ENCODE results near the gene TCP11L2.

Gene TCP11L2

GRCh38 chr12:106258226-106258625, 44.3 kb upstream of the TCP11L2 start:
- Histone ChIP-seq H3K27ac (ENCODE audit: poor library complexity, severe bottlenecking) (no peak overlapping the region), H3K9me3 (ENCODE audit: severe bottlenecking) (no peaks in the 10 kb centered on the region), H3K27me3 (ENCODE audit: insufficient read depth, poor library complexity, severe bottlenecking) (no peaks in the 10 kb centered on the region), H3K4me1 (ENCODE audit: insufficient read depth, poor library complexity, severe bottlenecking) (no peaks in the 10 kb centered on the region), H3K36me3 (ENCODE audit: low read depth) (no peaks in the 10 kb centered on the region), H3K4me3 (ENCODE audit: severe bottlenecking) (no peak overlapping the region)
- no peak for DNase-seq (ENCODE audit: low spot score)
- TF ChIP-seq CTCF (IDR thresholded peaks at IDR 0.05; ENCODE audit: poor library complexity, severe bottlenecking) = no peak
- no peak for ATAC-seq (ENCODE audit: low read depth)

DNA sequence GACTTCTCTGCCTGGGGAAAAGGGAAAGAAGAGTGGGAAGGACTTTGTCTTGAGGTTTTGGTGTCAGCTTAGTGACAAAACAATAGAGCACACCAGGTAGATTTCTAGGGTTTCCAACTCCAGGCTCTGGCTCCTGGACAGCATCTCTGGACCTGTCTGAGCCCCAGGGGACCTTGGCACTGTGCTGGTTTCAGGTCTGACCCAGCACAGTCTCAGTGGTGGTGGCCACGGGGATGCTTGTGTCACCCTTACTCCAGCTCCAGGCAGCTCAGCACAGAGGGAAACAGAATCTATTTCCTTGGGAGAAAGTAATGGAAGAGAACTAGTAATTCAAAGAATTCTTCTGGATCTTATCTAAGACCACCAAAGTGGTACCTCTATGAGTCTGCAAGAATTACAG, 43.6 kb upstream of the TCP11L2 start:
- H3K27me3 ChIP-seq (ENCODE audit: insufficient read depth, poor library complexity, severe bottlenecking) = no peaks in the 10 kb centered on the region
- no peak overlapping the region for H3K27ac ChIP-seq (ENCODE audit: poor library complexity, severe bottlenecking)
- no peaks in the 10 kb centered on the region for H3K4me1 ChIP-seq (ENCODE audit: insufficient read depth, poor library complexity, severe bottlenecking)
- TF ChIP-seq CTCF (IDR thresholded peaks at IDR 0.05; ENCODE audit: poor library complexity, severe bottlenecking) = no peak
- ATAC-seq (ENCODE audit: low read depth) (no peak), DNase-seq (ENCODE audit: low spot score) (no peak)
- H3K9me3 ChIP-seq (ENCODE audit: severe bottlenecking) = no peaks in the 10 kb centered on the region
- H3K4me3 ChIP-seq (ENCODE audit: severe bottlenecking) = no peak overlapping the region
- H3K36me3 ChIP-seq (ENCODE audit: low read depth) = no peaks in the 10 kb centered on the region

DNA sequence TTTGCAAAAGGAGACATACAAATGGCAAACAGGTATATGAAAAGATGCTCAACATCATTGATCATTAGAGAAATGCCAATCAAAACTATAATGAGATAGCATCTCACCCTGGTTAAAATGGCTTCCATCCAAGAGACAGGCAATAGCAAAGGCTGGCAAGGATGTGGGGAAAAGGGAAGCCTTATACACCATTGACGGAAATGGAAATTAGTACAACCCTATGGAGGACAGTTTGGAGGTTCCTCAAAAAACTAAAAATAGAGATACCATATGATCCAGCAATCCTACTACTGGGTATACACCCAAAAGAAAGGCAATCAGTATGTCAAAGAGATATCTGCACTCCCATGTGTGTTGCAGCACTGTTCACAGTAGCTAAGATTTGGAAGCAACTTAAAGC, 37.4 kb upstream of the TCP11L2 start:
- Histone ChIP-seq H3K36me3 (ENCODE audit: low read depth) (no peaks in the 10 kb centered on the region), H3K4me1 (ENCODE audit: insufficient read depth, poor library complexity, severe bottlenecking) (no peaks in the 10 kb centered on the region), H3K9me3 (ENCODE audit: severe bottlenecking) (no peaks in the 10 kb centered on the region), H3K27ac (ENCODE audit: poor library complexity, severe bottlenecking) (no peak overlapping the region), H3K27me3 (ENCODE audit: insufficient read depth, poor library complexity, severe bottlenecking) (no peaks in the 10 kb centered on the region), H3K4me3 (ENCODE audit: severe bottlenecking) (no peak overlapping the region)
- no peak for DNase-seq (ENCODE audit: low spot score)
- TF ChIP-seq CTCF (IDR thresholded peaks at IDR 0.05; ENCODE audit: poor library complexity, severe bottlenecking) = no peak
- no peak for ATAC-seq (ENCODE audit: low read depth)

GRCh38 chr12:106267535-106267934, 35.0 kb upstream of the TCP11L2 start:
- no peak overlapping the region for H3K27ac ChIP-seq (ENCODE audit: poor library complexity, severe bottlenecking)
- no peaks in the 10 kb centered on the region for H3K36me3 ChIP-seq (ENCODE audit: low read depth)
- TF ChIP-seq CTCF (IDR thresholded peaks at IDR 0.05; ENCODE audit: poor library complexity, severe bottlenecking) = no peak
- H3K4me3 ChIP-seq (ENCODE audit: severe bottlenecking) = no peak overlapping the region
- ATAC-seq (ENCODE audit: low read depth) = no peak
- H3K9me3 ChIP-seq (ENCODE audit: severe bottlenecking) = no peaks in the 10 kb centered on the region
- no peak for DNase-seq (ENCODE audit: low spot score)
- H3K4me1 ChIP-seq (ENCODE audit: insufficient read depth, poor library complexity, severe bottlenecking) = no peaks in the 10 kb centered on the region
- H3K27me3 ChIP-seq (ENCODE audit: insufficient read depth, poor library complexity, severe bottlenecking) = no peaks in the 10 kb centered on the region

GRCh38 chr12:106269150-106269771, 33.3 kb upstream of the TCP11L2 start:
- no peak for TF ChIP-seq CTCF (IDR thresholded peaks at IDR 0.05; ENCODE audit: poor library complexity, severe bottlenecking)

More at GRCh38 chr12:106269150-106269771, 33.3 kb upstream of the TCP11L2 start:
- ATAC-seq (ENCODE audit: low read depth) (no peak), DNase-seq (ENCODE audit: low spot score) (no peak)
- no peaks in the 10 kb centered on the region for H3K9me3 ChIP-seq (ENCODE audit: severe bottlenecking)
- no peaks in the 10 kb centered on the region for H3K27me3 ChIP-seq (ENCODE audit: insufficient read depth, poor library complexity, severe bottlenecking)
- no peak overlapping the region for H3K4me3 ChIP-seq (ENCODE audit: severe bottlenecking)
- H3K36me3 ChIP-seq (ENCODE audit: low read depth) = no peaks in the 10 kb centered on the region
- no peaks in the 10 kb centered on the region for H3K4me1 ChIP-seq (ENCODE audit: insufficient read depth, poor library complexity, severe bottlenecking)
- no peak overlapping the region for H3K27ac ChIP-seq (ENCODE audit: poor library complexity, severe bottlenecking)
